ENCODE data around the gene DDAH2.

GRCh38 chr6:31707701-31708100 is 21.4 kb downstream of the DDAH2 start:
- TF ChIP-seq, protein P1, sequence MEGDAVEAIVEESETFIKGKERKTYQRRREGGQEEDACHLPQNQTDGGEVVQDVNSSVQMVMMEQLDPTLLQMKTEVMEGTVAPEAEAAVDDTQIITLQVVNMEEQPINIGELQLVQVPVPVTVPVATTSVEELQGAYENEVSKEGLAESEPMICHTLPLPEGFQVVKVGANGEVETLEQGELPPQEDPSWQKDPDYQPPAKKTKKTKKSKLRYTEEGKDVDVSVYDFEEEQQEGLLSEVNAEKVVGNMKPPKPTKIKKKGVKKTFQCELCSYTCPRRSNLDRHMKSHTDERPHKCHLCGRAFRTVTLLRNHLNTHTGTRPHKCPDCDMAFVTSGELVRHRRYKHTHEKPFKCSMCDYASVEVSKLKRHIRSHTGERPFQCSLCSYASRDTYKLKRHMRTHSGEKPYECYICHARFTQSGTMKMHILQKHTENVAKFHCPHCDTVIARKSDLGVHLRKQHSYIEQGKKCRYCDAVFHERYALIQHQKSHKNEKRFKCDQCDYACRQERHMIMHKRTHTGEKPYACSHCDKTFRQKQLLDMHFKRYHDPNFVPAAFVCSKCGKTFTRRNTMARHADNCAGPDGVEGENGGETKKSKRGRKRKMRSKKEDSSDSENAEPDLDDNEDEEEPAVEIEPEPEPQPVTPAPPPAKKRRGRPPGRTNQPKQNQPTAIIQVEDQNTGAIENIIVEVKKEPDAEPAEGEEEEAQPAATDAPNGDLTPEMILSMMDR (IDR thresholded peaks at IDR 0.05): no peak
- no peak for TF ChIP-seq POLR2A (IDR thresholded peaks at IDR 0.05)

Measured in sigmoid colon (tissue), 3 donors.